GM12801 (cell line): ENCODE results near the gene TSHZ1.

Source experiments
- TF ChIP-seq, protein P1 (sequence below): IDR thresholded peaks from one replicate; pipeline ENCODE4 v1.5.1; 2011; ENCODE audit warnings: control low read depth; ENCODE audit not compliant: insufficient read length; ENCODE audit errors: extremely low read depth

Gene TSHZ1

GRCh38 chr18:75336767-75337166, 126.2 kb downstream of the TSHZ1 start:
- TF ChIP-seq, protein P1, sequence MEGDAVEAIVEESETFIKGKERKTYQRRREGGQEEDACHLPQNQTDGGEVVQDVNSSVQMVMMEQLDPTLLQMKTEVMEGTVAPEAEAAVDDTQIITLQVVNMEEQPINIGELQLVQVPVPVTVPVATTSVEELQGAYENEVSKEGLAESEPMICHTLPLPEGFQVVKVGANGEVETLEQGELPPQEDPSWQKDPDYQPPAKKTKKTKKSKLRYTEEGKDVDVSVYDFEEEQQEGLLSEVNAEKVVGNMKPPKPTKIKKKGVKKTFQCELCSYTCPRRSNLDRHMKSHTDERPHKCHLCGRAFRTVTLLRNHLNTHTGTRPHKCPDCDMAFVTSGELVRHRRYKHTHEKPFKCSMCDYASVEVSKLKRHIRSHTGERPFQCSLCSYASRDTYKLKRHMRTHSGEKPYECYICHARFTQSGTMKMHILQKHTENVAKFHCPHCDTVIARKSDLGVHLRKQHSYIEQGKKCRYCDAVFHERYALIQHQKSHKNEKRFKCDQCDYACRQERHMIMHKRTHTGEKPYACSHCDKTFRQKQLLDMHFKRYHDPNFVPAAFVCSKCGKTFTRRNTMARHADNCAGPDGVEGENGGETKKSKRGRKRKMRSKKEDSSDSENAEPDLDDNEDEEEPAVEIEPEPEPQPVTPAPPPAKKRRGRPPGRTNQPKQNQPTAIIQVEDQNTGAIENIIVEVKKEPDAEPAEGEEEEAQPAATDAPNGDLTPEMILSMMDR, result no peak

DNA sequence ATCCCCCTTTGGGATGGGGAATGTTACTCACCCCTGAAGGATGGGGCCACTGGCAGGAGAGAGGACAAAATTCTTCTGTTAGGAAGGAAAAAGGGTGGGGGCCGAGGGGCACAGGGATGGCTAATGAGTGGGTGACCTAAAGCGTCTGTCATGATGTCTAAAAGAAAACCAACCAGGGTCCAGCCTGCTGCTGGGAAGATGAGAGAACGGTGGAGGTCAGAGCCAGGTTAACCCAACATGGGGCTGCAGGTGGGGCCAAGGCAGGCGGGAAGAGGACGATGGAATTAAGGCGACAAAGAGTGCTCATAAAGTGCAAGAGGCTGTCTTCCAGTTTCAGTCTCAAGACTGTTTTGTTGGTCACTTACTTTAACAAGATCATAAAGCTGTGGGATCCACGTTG, 126.8 kb downstream of the TSHZ1 start:
- TF ChIP-seq, protein P1, result no peak

- TF ChIP-seq, protein P1, result no peak
Measured at GRCh38 chr18:75338631-75339030, 128.0 kb downstream of the TSHZ1 start.
